ENCODE data around the gene THAP3.

GRCh38 chr1:6651909-6652308 lies 27.2 kb downstream of the THAP3 start:
- TF ChIP-seq, protein P1, sequence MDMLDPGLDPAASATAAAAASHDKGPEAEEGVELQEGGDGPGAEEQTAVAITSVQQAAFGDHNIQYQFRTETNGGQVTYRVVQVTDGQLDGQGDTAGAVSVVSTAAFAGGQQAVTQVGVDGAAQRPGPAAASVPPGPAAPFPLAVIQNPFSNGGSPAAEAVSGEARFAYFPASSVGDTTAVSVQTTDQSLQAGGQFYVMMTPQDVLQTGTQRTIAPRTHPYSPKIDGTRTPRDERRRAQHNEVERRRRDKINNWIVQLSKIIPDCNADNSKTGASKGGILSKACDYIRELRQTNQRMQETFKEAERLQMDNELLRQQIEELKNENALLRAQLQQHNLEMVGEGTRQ (IDR thresholded peaks at IDR 0.05; ENCODE audit: low read length) = no peak
- TF ChIP-seq MAX (IDR thresholded peaks at IDR 0.05) (no peak), POLR2AphosphoS5 (IDR thresholded peaks at IDR 0.05; ENCODE audit: low read depth, low read length) (no peak), RXRA (IDR thresholded peaks at IDR 0.05; ENCODE audit: insufficient read depth, low read depth, low read length) (no peak), CHD2 (IDR thresholded peaks at IDR 0.05; ENCODE audit: low read length) (no peak)
- TF ChIP-seq, protein P2, sequence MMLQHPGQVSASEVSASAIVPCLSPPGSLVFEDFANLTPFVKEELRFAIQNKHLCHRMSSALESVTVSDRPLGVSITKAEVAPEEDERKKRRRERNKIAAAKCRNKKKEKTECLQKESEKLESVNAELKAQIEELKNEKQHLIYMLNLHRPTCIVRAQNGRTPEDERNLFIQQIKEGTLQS (IDR thresholded peaks at IDR 0.05; ENCODE audit: insufficient read depth, low read depth, low read length) = no peak

Measured in H1 (cell line).